GM23338 (cell line): ENCODE data around the gene C1QTNF8. TPM values are rescaled to one million over a fixed set of nuclear protein-coding genes. Genes with fewer than 3 reads are reported as not detected.

Source experiments
- ATAC-seq: fragments of 200-7000 bp; cut with Tn5 transposase; 3 replicates; pipeline ENCODE4 v1.9.1; 2020
- DNase-seq: peaks from one replicate; pipeline ENCODE4 v3.0.0-alpha.2; 2015; ENCODE audit warnings: low spot score
- H2AFZ ChIP-seq: fragments of 200-600 bp; sonication (generic); 2 replicates; pipeline ENCODE4 v1.8.0; 2016; ENCODE audit warnings: antibody characterized with exemption, mild to moderate bottlenecking, moderate library complexity
- H3F3A ChIP-seq: fragments of 200-600 bp; sonication (generic); replicated peaks from 2 replicates; pipeline ENCODE4 v1.8.0; 2017; ENCODE audit warnings: antibody characterized with exemption, mixed run types, low read depth
- H3K27ac ChIP-seq: fragments of 200-600 bp; sonication (generic); 2 replicates; pipeline ENCODE4 v1.6.1; 2016; ENCODE audit warnings: low read depth
- H3K27me3 ChIP-seq: fragments of 200-600 bp; sonication (generic); 2 replicates; pipeline ENCODE4 v1.8.0; 2016; ENCODE audit warnings: mild to moderate bottlenecking, mixed run types, moderate library complexity; ENCODE audit not compliant: insufficient read depth
- H3K36me3 ChIP-seq: fragments of 200-600 bp; sonication (generic); 2 replicates; pipeline ENCODE4 v1.8.0; 2016; ENCODE audit warnings: mild to moderate bottlenecking; ENCODE audit not compliant: insufficient read depth
- H3K4me1 ChIP-seq: fragments of 200-600 bp; sonication (generic); 2 replicates; pipeline ENCODE4 v1.8.0; 2016; ENCODE audit warnings: mild to moderate bottlenecking, moderate library complexity; ENCODE audit not compliant: insufficient read depth
- H3K4me2 ChIP-seq: fragments of 200-600 bp; sonication (generic); 2 replicates; pipeline ENCODE4 v1.7.1; 2017; ENCODE audit warnings: mixed run types
- H3K4me3 ChIP-seq: fragments of 200-600 bp; sonication (generic); 2 replicates; pipeline ENCODE4 v1.6.1; 2016; ENCODE audit warnings: mixed run types
- H3K79me2 ChIP-seq: fragments of 200-600 bp; sonication (generic); replicated peaks from 2 replicates; pipeline ENCODE4 v1.8.0; 2017; ENCODE audit warnings: mild to moderate bottlenecking; ENCODE audit not compliant: insufficient read depth
- H3K9me2 ChIP-seq: fragments of 200-600 bp; sonication (generic); 2 replicates; pipeline ENCODE4 v1.8.0; 2017; ENCODE audit not compliant: insufficient read depth
- H4K20me1 ChIP-seq: fragments of 200-600 bp; sonication (generic); replicated peaks from 2 replicates; pipeline ENCODE4 v1.8.0; 2017; ENCODE audit warnings: mild to moderate bottlenecking; ENCODE audit not compliant: insufficient read depth
- H3K27ac Mint-ChIP-seq: 2 replicates; pipeline ENCODE4 v1.8.0; 2020; ENCODE audit warnings: inconsistent platforms, mild to moderate bottlenecking, moderate library complexity, mixed read lengths
- H3K27me3 Mint-ChIP-seq: 3 replicates; pipeline ENCODE4 v1.8.0; 2022; ENCODE audit warnings: low read depth, mild to moderate bottlenecking, moderate library complexity, mixed read lengths, inconsistent platforms; ENCODE audit not compliant: insufficient read depth, poor library complexity
- H3K36me3 Mint-ChIP-seq: 3 replicates; pipeline ENCODE4 v1.8.0; 2021; ENCODE audit warnings: low read depth, mild to moderate bottlenecking, inconsistent platforms, moderate library complexity, mixed read lengths
- H3K4me1 Mint-ChIP-seq: 3 replicates; pipeline ENCODE4 v1.8.0; 2020; ENCODE audit warnings: mild to moderate bottlenecking, inconsistent platforms, mixed read lengths
- H3K4me3 Mint-ChIP-seq: 3 replicates; pipeline ENCODE4 v1.8.0; 2021; ENCODE audit warnings: moderate library complexity, mild to moderate bottlenecking, inconsistent platforms, mixed read lengths
- H3K9me3 Mint-ChIP-seq: 3 replicates; pipeline ENCODE4 v1.8.0; 2020; ENCODE audit warnings: moderate library complexity, mild to moderate bottlenecking, inconsistent platforms, mixed read lengths
- CREB1 ChIP-seq: fragments of 250-450 bp; sonication (Bioruptor Pico); IDR thresholded peaks from 2 replicates; pipeline ENCODE4 v1.5.0; 2020; ENCODE audit warnings: low read depth, mild to moderate bottlenecking, moderate library complexity
- CTCF ChIP-seq, 2 experiments: fragments of 200-600 bp in 1 of 2; sonication (generic) in 1 of 2; conservative IDR thresholded peaks; 2 replicates each; pipeline versions ENCODE4 v1.5.1 to v1.6.1; 2016 to 2017; ENCODE audit warnings: antibody characterized with exemption in 2 of 2, low read depth in 2 of 2, mild to moderate bottlenecking in 2 of 2, moderate library complexity in 1 of 2
- ETS1 ChIP-seq: IDR thresholded peaks from 2 replicates; pipeline ENCODE4 v1.6.1; 2016; ENCODE audit warnings: antibody characterized with exemption
- EZH2phosphoT487 ChIP-seq: fragments of 200-600 bp; sonication (generic); IDR thresholded peaks from one replicate; pipeline ENCODE4 v1.8.1; 2018; ENCODE audit warnings: antibody characterized with exemption; ENCODE audit not compliant: unreplicated experiment
- JUNB ChIP-seq: IDR thresholded peaks from one replicate; pipeline ENCODE4 v1.6.1; 2016; ENCODE audit warnings: antibody characterized with exemption; ENCODE audit not compliant: unreplicated experiment
- NANOG ChIP-seq: IDR thresholded peaks from 2 replicates; pipeline ENCODE4 v1.6.1; 2016; ENCODE audit warnings: antibody characterized with exemption, borderline replicate concordance
- POLR2AphosphoS5 ChIP-seq: IDR thresholded peaks from 2 replicates; pipeline ENCODE4 v1.6.1; 2016; ENCODE audit warnings: antibody characterized with exemption, low read depth
- REST ChIP-seq: IDR thresholded peaks from one replicate; pipeline ENCODE4 v1.6.1; 2018; ENCODE audit warnings: antibody characterized with exemption; ENCODE audit not compliant: unreplicated experiment
- STAT1 ChIP-seq: IDR thresholded peaks from one replicate; pipeline ENCODE4 v1.6.1; 2016; ENCODE audit warnings: antibody characterized with exemption; ENCODE audit not compliant: unreplicated experiment
- ZNF114 ChIP-seq: fragments of 250-450 bp; sonication (Bioruptor Pico); IDR thresholded peaks from 2 replicates; pipeline ENCODE4 v1.5.0; 2020; ENCODE audit warnings: mild to moderate bottlenecking, moderate library complexity
- ZNF331 ChIP-seq: fragments of 250-450 bp; sonication (Bioruptor Pico); IDR thresholded peaks from 2 replicates; pipeline ENCODE4 v1.5.0; 2020; ENCODE audit warnings: low read depth, mild to moderate bottlenecking, moderate library complexity
- ZNF462 ChIP-seq: fragments of 250-450 bp; sonication (Bioruptor Pico); IDR thresholded peaks from 2 replicates; pipeline ENCODE4 v1.5.0; 2020; ENCODE audit warnings: mild to moderate bottlenecking, moderate library complexity
- polyA plus RNA-seq: library from polyadenylated mRNA; unstranded; fragments of >200 nt; fragmentation: Nextera tagmentation; extraction: Ambion mirVana; gene quantifications from 2 replicates; pipeline ENCODE4 v1.2.1, GENCODE V29; 2016
- total RNA-seq: library from RNA; depleted of rRNA; stranded (reverse); fragments of >200 nt; shearing (Covaris generic); gene quantifications from 2 replicates; pipeline ENCODE4 v1.2.3, GENCODE V29; 2014

C1QTNF8 gene
- total and polyA plus RNA-seq, 2 experiments from 2014 or later = not detected

- Histone ChIP-seq H3K27me3 (no peaks in the 10 kb centered on the region), H3K4me2 (no peak overlapping the region), H3K36me3 (no peaks in the 10 kb centered on the region), H3K27ac (no peak overlapping the region), H3K9me2 (no peaks in the 10 kb centered on the region), H3K4me3 (no peak overlapping the region), H2AFZ (no peak overlapping the region), H3F3A (no peaks in the 10 kb centered on the region), H3K4me1 (no peaks in the 10 kb centered on the region), H4K20me1 (no peaks in the 10 kb centered on the region), H3K79me2 (no peaks in the 10 kb centered on the region)
- DNase-seq (no peak), ATAC-seq (peak; percentile 54)
- Mint-ChIP-seq H3K4me3 (no peak overlapping the region), H3K27me3 (peaks cover 10% of the 10 kb centered on the region), H3K36me3 (0 out of 3 replicates have a peak, but pooled peaks cover 3% of the 10 kb centered on the region), H3K4me1 (no peaks in the 10 kb centered on the region), H3K9me3 (peaks cover 15% of the 10 kb centered on the region), H3K27ac (no peak overlapping the region)
- TF ChIP-seq POLR2AphosphoS5 (no peak), NANOG (no peak), CTCF (conservative IDR thresholded peaks at IDR 0.05; ENCODE audit: low read depth in 2 of 2) (no peak), ZNF331 (CRISPR knock-in tag) (no peak), STAT1 (no peak), CREB1 (CRISPR knock-in tag) (no peak), EZH2phosphoT487 (no peak), JUNB (no peak), ZNF462 (CRISPR knock-in tag) (no peak), ETS1 (no peak), ZNF114 (CRISPR knock-in tag) (no peak), REST (no peak)
These were observed 49.5 kb upstream of the C1QTNF8 start for GRCh38 chr16:1145383-1146100.
